Fibroblast of skin of scalp (primary cell): ENCODE results near the gene RALGAPA1.
"Not testable (repeated sequence)": the region's sequence is repeated elsewhere in the genome, so short reads cannot be mapped to it uniquely, and the experiment has no call there.

Experiments used
- DNase-seq: peaks from one replicate; pipeline ENCODE4 v3.0.0-alpha.2; 2013

Gene RALGAPA1

DNA sequence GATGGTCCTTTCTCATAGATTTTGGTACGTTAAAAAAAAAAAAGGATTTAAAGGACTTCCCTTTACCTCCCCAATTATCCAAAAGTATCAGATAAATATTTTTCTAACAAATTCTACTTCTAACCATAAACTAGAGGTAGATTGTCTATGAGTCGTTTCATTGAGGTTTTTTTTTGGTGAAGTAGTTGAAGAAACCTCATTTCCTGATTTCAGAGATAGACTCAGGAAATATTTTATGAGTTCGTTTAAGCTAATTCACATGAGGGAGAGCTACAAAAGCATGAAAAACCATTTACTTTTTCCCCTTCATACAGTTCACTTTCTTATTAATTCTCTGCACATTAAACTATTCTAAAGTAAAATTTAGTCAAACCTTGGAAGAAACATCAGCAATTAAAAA, 112.5 kb downstream of the RALGAPA1 start:
- no peak for DNase-seq

DNA sequence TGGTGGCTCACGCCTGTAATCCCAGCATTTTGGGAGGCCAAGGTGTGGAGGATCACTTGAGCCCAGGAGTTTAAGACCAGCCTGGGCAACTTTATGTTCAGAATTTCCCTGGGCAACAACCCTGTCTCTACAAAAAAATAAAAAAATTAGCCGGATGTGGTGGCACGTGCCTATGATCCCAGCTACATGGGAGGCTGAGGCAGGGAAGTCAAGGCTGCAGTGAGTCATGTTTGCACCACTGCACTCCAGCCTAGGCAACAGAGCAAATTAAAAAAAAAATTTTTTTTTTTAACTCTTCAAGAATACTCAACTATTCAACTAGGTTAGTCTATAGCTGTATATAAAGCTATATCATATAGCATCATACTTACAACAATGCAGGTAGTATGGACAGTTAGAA, 113.0 kb downstream of the RALGAPA1 start:
- DNase-seq, result no peak

DNA sequence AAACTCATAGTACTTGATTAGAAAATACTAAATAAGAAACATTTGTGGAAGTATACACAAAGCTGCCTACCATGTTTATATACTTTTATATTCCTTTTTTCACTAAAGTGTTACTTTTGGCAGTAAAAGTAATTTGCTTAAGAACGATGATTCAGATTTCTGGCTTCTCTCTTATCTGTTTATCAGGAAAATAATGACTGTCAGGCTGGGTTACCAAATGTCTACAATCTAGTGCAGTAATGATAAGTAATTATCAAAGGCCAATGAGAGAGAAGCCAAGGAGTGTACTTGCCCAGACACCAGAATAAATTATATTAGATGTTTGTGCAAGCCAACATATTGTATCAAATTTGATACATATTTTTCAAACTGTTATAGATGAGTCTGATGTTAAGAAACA, 113.4 kb downstream of the RALGAPA1 start:
- no peak for DNase-seq

DNA sequence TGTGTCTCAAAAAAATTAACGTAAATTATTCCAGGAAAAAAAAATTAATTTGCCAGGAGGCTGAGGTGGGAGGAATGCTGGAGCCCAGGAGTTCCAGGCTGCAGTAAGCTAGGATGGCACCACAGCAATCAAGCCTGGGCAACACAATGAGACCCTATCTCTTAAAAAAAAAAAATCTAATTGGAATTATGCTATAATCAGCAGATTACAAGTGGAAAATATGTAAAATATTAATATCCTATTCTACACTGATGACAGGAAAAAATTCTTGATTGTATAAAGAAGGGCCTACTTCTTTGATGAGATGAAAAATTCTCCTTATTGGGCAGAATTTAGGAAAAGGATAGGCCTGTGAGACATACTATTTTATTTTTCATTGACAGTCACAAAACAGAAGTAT, 114.0 kb downstream of the RALGAPA1 start:
- DNase-seq, result no peak

DNA sequence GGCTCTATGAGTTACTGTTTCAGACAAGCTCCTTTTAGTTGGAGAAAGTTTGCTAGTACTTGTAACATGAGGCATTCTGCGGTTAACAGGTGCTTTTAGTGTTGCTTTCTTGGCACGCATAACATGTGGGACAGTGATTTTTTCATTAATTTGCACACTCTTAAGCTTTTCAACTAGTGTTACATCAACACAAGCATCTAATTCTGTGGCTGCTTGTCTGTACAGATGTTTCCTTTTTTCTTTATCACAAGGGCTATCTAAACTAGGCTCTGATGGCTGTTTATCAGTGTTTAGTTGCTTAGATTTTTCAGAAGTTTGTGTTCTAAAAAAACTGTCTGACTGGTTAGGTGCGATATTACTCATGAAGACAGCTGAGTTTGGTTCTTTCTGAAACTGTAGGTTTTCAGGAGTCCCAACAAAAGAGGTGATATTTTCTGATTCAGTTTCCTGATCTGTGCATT, 120.1 kb downstream of the RALGAPA1 start:
- no peak for DNase-seq

DNA sequence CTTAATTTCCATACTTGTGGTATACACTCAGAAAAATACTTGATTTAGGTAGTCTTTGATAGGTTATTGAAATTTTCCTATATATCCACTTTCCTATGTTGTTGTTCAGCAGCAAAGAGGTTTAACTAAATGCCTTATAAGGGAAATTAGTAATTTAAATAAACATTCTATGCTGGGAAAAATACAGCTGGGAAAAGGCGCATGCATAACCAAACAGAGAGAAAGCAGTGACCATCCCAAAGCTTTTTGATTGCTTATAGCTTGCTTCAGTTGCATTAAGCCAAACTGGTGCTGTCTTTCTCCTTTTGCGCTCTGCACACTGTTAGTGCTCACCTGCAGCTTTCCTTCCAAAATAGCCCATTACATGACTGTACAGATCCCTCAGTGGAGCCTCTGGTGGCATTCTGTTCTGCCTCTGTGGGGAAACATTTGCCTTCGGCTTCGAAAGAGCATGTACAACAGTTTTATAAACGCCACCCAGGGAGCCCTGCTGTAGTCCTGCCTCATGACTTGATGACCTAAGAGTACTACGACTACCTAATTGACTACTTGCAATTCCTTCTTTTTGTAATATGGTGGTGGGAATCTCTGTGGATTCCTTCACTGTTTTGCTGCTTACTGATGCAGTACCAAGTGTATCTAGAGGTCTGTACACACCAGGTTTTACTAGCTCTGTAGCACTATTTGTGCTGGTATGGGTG, 120.8 kb downstream of the RALGAPA1 start:
- DNase-seq, result no peak

DNA sequence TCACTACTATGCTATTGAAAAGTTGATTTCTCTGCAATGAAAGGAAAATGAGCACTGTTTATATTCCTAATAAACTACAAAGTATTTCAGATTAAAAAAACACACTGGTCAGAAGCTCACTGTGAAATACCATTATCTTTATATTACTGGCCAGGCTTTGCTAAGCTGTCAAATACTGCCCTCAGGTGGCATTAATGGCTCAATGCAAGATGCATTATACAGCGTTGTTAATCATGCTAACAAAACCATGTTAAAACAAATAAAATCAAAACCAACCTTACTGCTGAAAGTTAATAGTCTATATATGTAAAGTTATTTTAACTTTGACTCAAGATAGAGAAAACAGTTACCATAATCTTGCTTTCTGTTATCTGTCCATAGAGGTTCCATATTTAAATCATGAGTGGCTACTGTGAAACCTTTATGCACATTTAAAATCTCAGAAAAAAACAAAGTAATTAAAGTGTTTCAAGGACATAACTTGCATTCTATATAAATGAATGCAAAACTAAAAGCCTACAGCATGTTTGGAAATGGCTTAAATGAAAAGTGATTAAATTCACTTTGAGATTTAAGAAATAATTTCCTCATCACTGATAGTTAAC, 121.7 kb downstream of the RALGAPA1 start:
- DNase-seq, result peak; percentile 57

DNA sequence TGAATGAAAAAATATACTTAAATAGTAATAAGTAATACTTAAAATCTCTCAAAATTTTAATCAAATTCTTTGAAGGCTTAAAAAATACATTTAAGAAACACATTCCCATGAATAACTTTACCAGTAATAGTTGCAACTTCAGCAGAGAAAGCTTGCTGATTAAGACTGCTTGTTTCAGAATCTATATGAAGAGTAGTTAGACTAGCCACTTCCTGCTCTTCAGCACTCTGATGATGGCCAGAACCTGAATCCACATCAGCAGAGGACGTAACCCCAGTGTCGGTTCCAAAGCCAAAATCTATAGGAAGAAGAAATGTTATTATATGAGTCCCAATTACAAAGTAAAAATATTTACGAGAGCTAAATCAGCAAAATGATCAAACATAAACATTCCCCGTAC, 125.4 kb downstream of the RALGAPA1 start:
- DNase-seq, result not testable (repeated sequence)

DNA sequence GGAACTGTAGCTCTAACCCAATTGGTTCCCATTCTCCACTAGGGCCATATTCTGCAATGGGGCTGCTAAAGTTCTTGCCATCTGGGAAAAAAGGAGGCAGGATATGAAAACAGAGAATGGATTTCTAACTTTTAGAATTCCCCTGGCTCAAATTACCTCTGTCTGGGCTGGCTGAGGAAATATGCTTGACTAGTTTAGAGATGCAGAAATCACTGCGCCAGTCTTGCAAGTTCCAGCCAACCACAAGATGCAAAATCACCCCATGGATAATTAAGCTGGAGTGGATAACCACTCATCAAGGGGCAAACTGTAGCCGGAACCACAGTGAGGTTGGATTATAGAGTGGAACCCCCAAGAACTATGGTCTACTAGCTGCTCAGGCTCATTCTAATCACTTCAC, 126.3 kb downstream of the RALGAPA1 start:
- DNase-seq, result no peak

DNA sequence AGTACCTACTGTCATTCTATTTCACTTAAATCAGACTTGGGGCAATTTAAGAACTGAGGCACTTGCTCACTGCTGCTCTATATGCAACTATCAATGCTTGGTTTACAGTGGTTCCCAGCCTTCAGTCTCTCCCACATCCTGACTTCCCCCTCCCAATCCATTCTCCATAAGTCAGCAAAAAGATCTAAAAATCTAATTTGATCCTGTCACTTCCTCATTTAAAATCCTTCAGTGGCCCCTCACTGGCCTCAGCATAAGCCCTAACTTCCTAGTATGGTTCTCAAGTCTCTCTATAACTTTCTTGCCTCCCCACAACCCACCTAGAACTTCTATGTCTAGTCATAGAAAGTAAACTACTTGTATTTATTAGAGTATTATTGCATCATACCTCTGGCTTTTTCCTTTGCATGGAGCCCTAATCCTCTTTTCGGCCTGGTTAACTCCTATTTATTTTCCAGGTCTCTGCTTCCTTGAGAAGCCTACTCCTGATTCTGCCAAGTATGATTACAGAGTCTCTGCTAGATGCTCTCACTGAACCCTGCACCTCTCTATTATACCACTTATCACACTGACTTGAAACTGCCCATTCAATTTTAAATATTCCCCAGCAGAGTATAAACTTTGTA, 130.6 kb downstream of the RALGAPA1 start:
- DNase-seq, result no peak

DNA sequence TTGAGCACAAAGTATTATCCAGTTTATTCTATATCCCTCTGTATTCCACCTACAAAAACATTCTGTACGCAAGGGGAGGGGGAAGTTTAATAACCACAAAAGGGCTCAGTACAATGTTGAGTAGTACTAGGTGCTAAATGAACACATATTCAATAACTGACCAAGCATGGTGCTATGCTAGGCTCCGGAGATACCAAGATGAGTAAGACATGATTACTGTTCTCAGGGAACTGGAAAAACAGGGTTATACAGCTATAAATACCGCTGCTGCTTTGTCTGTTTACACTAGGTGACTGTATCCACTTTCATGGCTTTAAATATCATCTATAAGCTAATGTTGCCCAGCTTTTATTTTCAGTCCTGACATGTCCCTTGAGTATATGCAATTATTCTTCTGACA, 139.3 kb downstream of the RALGAPA1 start:
- DNase-seq, result peak; percentile 5

DNA sequence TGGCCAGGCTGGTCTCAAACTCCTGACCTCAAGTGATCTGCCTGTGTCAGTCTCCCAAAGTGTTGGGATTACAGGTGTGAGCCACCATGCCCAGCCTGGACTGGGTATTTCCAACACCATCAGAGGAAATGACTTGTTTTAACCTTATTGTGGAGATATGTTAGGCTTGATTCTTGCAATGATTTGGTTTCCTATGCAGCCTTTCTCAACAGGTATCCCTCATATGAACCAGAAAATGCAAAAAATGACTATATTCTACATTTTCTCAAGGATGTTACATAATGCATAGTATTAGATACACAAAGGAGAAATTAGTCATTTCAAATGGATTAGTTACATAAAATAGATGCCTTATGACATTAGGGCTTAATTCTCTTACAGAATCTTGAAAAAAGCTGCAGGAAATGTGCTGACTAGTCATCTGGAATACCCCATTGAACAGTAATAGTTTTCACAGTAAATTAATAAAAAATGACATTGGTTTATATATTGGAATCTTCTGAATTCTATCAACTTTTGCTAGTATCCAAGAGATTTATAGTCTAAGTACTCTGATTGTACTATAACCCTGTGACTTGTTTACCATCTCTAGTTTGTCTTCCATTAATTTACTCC, 142.6 kb downstream of the RALGAPA1 start:
- DNase-seq, result no peak

DNA sequence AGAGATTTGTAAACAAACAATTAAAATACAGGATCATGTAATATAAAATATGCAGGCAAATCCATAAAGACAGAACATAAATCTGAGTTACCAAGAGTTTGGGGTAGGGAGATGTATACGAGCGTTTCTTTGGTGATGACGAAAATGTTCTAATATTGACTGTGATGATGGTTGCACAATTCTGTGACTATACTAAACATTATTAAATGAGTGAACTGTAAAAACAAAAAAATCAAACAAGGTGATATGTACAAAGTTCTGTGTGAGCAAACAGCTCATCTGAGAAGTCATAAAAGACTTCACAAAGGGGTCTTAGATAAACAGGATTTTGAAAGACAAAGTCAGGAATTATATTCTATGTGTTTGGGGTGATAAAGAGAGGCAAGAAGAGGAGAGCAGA, 147.2 kb downstream of the RALGAPA1 start:
- DNase-seq, result no peak

DNA sequence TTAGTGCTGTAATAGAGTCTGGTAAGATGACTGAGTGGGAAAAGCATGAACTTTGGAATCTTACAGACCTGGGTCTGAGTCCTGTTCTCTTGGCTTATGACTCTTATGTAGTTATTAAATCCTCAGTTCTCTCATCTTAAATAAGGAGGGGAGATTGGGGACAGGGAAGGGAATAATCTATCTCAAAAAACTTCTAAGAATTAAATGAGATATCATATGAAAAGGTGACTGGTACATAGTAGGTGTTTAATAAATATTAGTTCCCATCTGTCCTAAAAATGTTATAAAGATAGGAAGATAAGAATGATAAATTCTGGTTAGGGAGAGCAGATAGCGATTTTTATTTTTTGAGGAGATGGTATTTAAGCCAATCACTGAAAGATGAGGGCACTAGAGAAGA, 156.1 kb downstream of the RALGAPA1 start:
- DNase-seq, result no peak

DNA sequence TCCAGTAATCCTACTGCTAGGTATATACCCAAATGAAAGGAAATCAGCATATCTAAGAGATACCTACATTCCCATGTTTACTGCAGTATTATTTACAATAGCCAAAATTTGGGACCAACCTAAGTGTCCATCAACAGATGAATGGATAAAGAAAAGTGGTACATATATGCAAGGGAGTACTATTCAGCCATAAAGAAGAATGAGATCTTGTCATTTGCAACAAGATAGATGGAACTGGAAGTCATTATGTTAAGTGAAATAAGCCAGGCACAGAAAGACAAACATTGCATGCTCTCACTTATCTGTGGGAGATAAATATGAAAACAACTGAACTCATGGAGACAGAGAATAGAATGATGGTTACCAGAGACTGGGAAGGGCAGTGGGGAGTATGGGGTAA, 165.6 kb downstream of the RALGAPA1 start:
- DNase-seq, result no peak

DNA sequence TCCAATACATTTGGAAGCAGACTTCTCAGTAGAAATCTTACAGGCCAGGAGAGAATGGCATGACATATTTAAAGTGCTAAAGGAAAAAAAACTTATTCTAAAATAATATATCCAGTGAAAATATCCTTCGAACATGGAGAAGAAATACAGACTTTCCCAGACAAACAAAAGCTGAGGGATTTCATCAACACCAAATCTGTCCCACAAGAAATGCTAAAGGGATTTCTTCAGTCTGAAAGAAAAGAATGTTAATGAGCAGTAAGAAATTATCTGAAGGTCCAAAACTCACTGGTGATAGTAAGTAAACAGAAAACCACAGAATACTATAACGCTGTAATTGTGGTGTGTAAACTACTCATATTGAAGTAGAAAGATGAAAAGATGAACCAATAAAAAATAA, 171.2 kb downstream of the RALGAPA1 start:
- no peak for DNase-seq

DNA sequence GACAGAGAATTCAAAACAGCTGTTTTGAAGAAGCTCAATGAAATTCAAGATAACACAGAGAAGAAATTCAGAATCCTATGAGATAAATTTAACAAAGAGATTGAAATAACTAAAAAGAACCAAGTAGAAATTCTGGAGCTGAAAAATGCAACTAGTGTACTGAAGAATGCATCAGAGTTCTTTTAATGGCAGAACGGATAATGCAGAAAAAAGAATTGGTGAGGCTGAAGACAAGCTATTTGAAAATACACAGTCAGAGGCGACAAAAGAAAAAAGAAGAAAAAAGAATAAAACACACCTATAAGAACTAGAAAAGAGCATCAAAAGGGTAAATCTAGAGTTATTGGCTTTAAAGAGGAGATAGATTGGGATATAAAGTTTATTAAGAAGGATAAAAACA, 171.8 kb downstream of the RALGAPA1 start:
- no peak for DNase-seq

DNA sequence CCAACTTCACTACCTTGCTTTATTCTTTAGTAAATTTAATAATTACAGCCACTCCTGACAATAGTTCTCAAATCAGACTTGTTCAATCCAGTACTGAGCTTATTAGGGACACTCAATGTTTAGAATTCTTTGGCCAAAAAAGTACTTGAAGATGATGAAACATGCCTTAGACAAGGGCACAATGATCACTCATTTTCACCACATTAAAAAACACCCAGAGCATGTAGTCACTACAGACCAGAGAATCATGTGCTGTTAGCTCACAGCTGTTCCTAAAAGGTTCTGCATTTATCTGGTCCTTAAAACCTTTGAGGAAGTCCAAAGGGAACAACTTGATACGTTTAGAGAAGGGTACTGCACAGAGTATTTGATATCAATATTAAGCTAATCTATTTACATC, 176.4 kb downstream of the RALGAPA1 start:
- peak; percentile 6 for DNase-seq

DNA sequence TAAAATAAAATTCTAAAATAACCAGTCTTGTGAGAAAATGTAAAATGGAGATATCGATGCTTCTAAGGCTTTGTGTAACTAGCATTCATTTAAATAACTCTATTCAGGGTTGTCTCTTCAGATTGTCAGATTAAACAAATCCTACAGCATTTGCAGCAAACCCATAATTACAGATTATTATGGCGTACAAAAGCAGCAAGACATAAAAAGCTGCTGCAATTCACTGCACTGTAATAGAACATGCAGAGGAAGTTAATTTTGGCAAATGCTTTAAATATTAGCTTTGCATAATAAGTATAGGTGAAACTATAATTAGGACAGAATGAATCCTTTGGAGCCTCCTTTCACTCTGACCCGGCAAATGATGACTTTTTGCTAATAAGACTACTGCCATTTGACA, 176.8 kb downstream of the RALGAPA1 start:
- DNase-seq, result no peak

DNA sequence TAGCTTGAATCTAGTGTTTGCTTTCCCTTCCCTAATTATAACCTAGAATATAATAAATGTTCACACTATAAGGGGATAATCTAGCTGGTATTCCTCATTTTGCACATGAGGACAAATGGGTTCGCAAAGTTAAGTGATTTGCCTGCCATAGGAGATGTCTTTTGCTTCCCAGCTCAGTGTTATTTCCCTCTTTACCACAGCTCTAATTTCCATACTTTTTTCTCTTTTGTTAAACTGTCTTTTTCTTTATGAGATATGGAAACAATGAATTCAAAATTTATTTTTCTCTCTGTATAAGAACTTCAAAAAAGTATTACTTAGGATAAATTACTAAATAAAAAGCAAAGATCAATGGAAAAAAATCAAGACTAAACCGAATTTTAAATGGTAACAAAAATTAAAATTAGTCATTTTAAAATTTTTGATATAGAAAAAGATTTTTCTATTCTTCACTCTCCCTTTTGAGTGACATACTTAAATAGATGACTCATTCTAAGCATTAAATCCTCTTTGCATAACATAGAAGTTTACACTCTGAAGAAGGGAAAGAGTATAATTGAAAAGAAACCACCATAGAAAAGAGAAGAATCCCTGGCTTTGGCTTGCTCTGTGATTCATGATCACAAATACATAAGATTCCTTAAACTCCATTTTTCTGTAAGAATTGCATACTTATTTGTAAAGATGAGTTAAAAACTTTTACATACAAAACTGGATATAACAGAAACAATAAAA, 177.9 kb downstream of the RALGAPA1 start:
- DNase-seq, result peak; percentile 37

DNA sequence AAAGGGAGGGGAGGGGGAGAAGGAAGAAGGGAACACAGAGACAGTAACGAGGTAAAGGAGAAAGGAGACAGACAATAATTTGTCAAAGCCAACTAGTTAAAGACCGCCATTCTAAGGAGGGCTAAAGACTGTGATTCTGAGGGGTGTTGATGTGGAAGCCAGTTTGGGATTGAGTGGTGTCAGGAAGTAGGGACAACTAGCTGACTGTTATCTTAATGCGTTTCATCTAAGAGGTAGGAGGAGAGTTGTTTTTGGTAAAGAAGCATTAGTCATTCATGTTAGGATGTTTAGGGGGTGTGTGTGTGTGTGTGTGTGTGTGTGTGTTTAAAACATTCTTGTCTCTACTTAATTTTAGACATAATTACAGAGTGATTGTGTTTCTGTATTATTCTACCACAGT, 180.1 kb downstream of the RALGAPA1 start:
- no peak for DNase-seq

DNA sequence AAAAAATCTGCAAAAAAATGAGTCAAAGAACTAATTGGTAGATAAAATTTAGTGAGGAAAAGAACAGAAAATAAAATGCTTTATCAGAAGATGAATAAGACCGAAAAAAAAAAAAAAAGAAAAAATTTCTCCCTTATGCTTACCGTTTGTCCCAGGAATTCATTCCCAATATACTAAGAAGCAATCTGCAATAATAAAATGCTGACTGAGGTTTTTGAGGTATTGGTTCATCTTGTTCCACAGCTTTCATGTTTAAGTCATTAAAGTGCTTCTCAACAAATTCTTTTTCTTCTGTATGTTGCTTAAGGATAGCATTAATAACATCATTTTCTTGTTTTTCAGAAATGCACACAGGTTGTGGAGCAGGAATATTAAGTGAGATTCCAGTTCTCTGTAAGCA, 182.1 kb downstream of the RALGAPA1 start:
- DNase-seq, result not testable (repeated sequence)

DNA sequence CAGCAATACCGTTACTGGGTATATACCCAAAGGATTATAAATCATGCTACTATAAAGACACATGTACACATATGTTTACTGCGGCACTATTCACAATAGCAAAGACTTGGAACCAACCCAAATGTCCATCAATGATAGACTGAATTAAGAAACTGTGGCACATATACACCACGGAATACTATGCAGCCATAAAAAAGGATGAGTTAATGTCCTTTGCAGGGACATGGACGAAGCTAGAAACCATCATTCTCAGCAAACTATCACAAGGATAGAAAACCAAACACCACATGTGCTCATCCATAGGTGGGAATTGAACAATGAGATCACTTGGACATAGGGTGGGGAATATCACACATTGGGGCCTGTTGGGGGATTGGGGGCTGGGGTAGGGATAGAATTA, 187.1 kb downstream of the RALGAPA1 start:
- DNase-seq, result not testable (repeated sequence)
